CD14-positive monocyte (primary cell): ENCODE results near the gene RNF26. TPM values are rescaled to one million over a fixed set of nuclear protein-coding genes. Genes with fewer than 3 reads are reported as not detected.

ENCODE experiments used
- DNase-seq, 3 donors: peaks; one replicate each; pipeline ENCODE4 v3.0.0-alpha.2; 2011 to 2022
- H2AFZ ChIP-seq: 2 replicates; pipeline ENCODE4 v1.6.0; 2012; ENCODE audit warnings: mild to moderate bottlenecking, low read depth, low read length, inconsistent platforms; ENCODE audit not compliant: insufficient read depth, poor library complexity, severe bottlenecking
- H3K27ac ChIP-seq, 2 donors: 1 replicate in 1 of 2; 2 replicates in 1 of 2; pipeline ENCODE4 v1.5.1; 2012 to 2013; ENCODE audit warnings: low read length in 2 of 2, control low read depth in 1 of 2, inconsistent platforms in 1 of 2, low read depth in 1 of 2, mild to moderate bottlenecking in 1 of 2
- H3K27me3 ChIP-seq, 2 donors: one replicate each; pipeline versions ENCODE4 v1.6.0 to v1.6.1; 2011 to 2013; ENCODE audit warnings: low read length in 2 of 2; ENCODE audit not compliant: control insufficient read depth in 2 of 2, insufficient read depth in 2 of 2
- H3K36me3 ChIP-seq, 2 donors: replicated peaks in 1 of 2; 1 replicate in 1 of 2; 2 replicates in 1 of 2; pipeline versions ENCODE4 v1.5.1 to v1.6.1; 2012 to 2013; ENCODE audit warnings: low read length in 2 of 2, control low read depth in 1 of 2, inconsistent platforms in 1 of 2, mild to moderate bottlenecking in 1 of 2; ENCODE audit not compliant: insufficient read depth in 2 of 2, control insufficient read depth in 1 of 2
- H3K4me1 ChIP-seq, 2 donors: 1 replicate in 1 of 2; 2 replicates in 1 of 2; pipeline versions ENCODE4 v1.5.1 to v1.6.1; 2012 to 2013; ENCODE audit warnings: low read length in 2 of 2, control low read depth in 1 of 2, inconsistent platforms in 1 of 2, mild to moderate bottlenecking in 1 of 2, moderate library complexity in 1 of 2; ENCODE audit not compliant: insufficient read depth in 2 of 2, control insufficient read depth in 1 of 2
- H3K4me2 ChIP-seq: replicated peaks from 2 replicates; pipeline ENCODE3; 2012; ENCODE audit warnings: low read length, moderate library complexity, mild to moderate bottlenecking; ENCODE audit not compliant: poor library complexity, severe bottlenecking; ENCODE audit errors: extremely low read depth
- H3K4me3 ChIP-seq, 3 experiments: fragments of 200-600 bp in 1 of 3; sonication (generic) in 1 of 3; replicated peaks in 1 of 3; 1 replicate in 2 of 3; 2 replicates in 1 of 3; pipeline ENCODE4 v1.5.1; 2011 to 2013; ENCODE audit warnings: low read length in 3 of 3, mild to moderate bottlenecking in 3 of 3, control low read depth in 2 of 3, low read depth in 2 of 3, inconsistent platforms in 1 of 3, moderate library complexity in 1 of 3
- H3K79me2 ChIP-seq: 2 replicates; pipeline ENCODE4 v1.6.0; 2012; ENCODE audit warnings: mild to moderate bottlenecking, control low read depth, inconsistent platforms, low read length, moderate library complexity; ENCODE audit not compliant: insufficient read depth
- H3K9ac ChIP-seq: 2 replicates; pipeline ENCODE4 v1.6.0; 2017; ENCODE audit warnings: low read length, mild to moderate bottlenecking; ENCODE audit not compliant: insufficient read depth, poor library complexity, severe bottlenecking
- H3K9me3 ChIP-seq, 2 donors: replicated peaks in 1 of 2; 1 replicate in 1 of 2; 2 replicates in 1 of 2; pipeline versions ENCODE4 v1.5.1 to v1.6.1; 2012 to 2013; ENCODE audit warnings: low read length in 2 of 2, control low read depth in 1 of 2; ENCODE audit not compliant: control insufficient read depth in 1 of 2, insufficient read depth in 1 of 2
- H4K20me1 ChIP-seq: 2 replicates; pipeline ENCODE4 v1.6.0; 2012; ENCODE audit warnings: mild to moderate bottlenecking, low read length, control low read depth, moderate library complexity; ENCODE audit not compliant: insufficient read depth
- H3K27ac Mint-ChIP-seq, 7 donors: one replicate each; pipeline ENCODE4 v1.8.0; 2020; ENCODE audit warnings: mild to moderate bottlenecking in 7 of 7, mixed read lengths in 7 of 7, moderate library complexity in 6 of 7, inconsistent platforms in 2 of 7
- H3K27me3 Mint-ChIP-seq, 3 donors: one replicate each; pipeline ENCODE4 v1.8.0; 2021 to 2022; ENCODE audit warnings: low read depth in 3 of 3, mild to moderate bottlenecking in 3 of 3, mixed read lengths in 3 of 3, moderate library complexity in 3 of 3, inconsistent platforms in 1 of 3
- H3K36me3 Mint-ChIP-seq, 2 donors: one replicate each; pipeline ENCODE4 v1.8.0; 2020; ENCODE audit warnings: mixed read lengths in 2 of 2, inconsistent platforms in 1 of 2, mild to moderate bottlenecking in 1 of 2
- H3K4me1 Mint-ChIP-seq: one replicate; pipeline ENCODE4 v1.8.0; 2020; ENCODE audit warnings: mild to moderate bottlenecking, mixed read lengths
- H3K4me3 Mint-ChIP-seq, 2 donors: one replicate each; pipeline ENCODE4 v1.8.0; 2020; ENCODE audit warnings: mild to moderate bottlenecking in 2 of 2, mixed read lengths in 2 of 2, moderate library complexity in 1 of 2
- H3K9me3 Mint-ChIP-seq, 7 donors: one replicate each; pipeline ENCODE4 v1.8.0; 2020 to 2022; ENCODE audit warnings: mixed read lengths in 7 of 7, mild to moderate bottlenecking in 6 of 7, moderate library complexity in 6 of 7, inconsistent platforms in 2 of 7
- CTCF ChIP-seq: fragments of 200-600 bp; IDR thresholded peaks from one replicate; pipeline ENCODE4 v1.8.0; 2022; ENCODE audit warnings: antibody characterized with exemption, mild to moderate bottlenecking
- WGBS: methylation state at CpG from one replicate; pipeline ENCODE4 v1.1.5; 2013; ENCODE audit warnings: missing lambda C conversion rate; ENCODE audit not compliant: insufficient coverage; 5-methylcytosine and 5-hydroxymethylcytosine counted together
- intact Hi-C, 2 donors: fragments of 100-400 bp; cut with micrococcal nuclease; formaldehyde crosslinking; loops; one replicate each; pipeline versions ENCODE4 v1.15.0 to v1.15.1; 2023
- polyA plus RNA-seq, 3 donors: library from polyadenylated mRNA; depleted of rRNA in 1 of 3; unstranded in 2 of 3; stranded (reverse) in 1 of 3; fragments of 300-500 nt in 2 of 3; fragments of >200 nt in 1 of 3; fragmentation: Illumina TruSeq in 2 of 3; gene quantifications; 1 replicate in 2 of 3; 2 replicates in 1 of 3; pipeline ENCODE4 v1.2.3, GENCODE V29; 2012 to 2021

Gene RNF26
- polyA plus RNA-seq, 3 donors: 6.8 to 27.6 (median 20.5) TPM

GRCh38 chr11:119335091-119335654 lies 846 bp downstream of the RNF26 start:
- Mint-ChIP-seq H3K36me3 (peaks cover 18 to 22% of the 10 kb centered on the region in 2 donors), H3K27me3 (peaks cover 18 to 24% (median 21%) of the 10 kb centered on the region in 3 donors), H3K4me3 (peak overlapping the region; percentile 94 to 100), H3K9me3 (peaks cover 0 to 8% (median 0%) of the 10 kb centered on the region in 7 donors), H3K27ac (peak overlapping the region; percentile 97 to 100 (median 98)), H3K4me1 (peaks cover 31% of the 10 kb centered on the region)
- H3K4me1 ChIP-seq: peaks cover 22 to 37% of the 10 kb centered on the region in 2 donors
- intact Hi-C loops: no loop called here
- peak overlapping the region in 1 of 2 donors; percentile 93 for H3K27ac ChIP-seq
- peaks cover 0 to 10% of the 10 kb centered on the region in 2 donors for H3K36me3 ChIP-seq
- H2AFZ ChIP-seq: peak overlapping the region; percentile 94
- DNase-seq: no peak
- H3K9ac ChIP-seq: peak overlapping the region; percentile 89
- H3K27me3 ChIP-seq: peaks cover 10 to 19% of the 10 kb centered on the region in 2 donors
- peak overlapping the region; percentile 84 for H3K4me2 ChIP-seq
- peaks cover 12% of the 10 kb centered on the region for H4K20me1 ChIP-seq
- H3K9me3 ChIP-seq: peaks cover 0 to 11% of the 10 kb centered on the region in 2 donors
- peak overlapping the region; percentile 65 to 95 (median 84) for H3K4me3 ChIP-seq
- H3K79me2 ChIP-seq: peaks cover 27% of the 10 kb centered on the region
- 84% methylated on average over 15 of the region's 15 CpGs for WGBS
- TF ChIP-seq CTCF: no peak

- peaks cover 0 to 10% of the 10 kb centered on the region in 2 donors for H3K36me3 ChIP-seq
- intact Hi-C loops: no loop called here
- no peak for DNase-seq
- peaks cover 14 to 27% of the 10 kb centered on the region in 2 donors for H3K27me3 ChIP-seq
- no peak overlapping the region for H3K4me2 ChIP-seq
- no peak for TF ChIP-seq CTCF
- H4K20me1 ChIP-seq: peaks cover 12% of the 10 kb centered on the region
- H2AFZ ChIP-seq: no peak overlapping the region
- H3K9me3 ChIP-seq: peaks cover 0 to 15% of the 10 kb centered on the region in 2 donors
- Mint-ChIP-seq H3K36me3 (peaks cover 19 to 22% of the 10 kb centered on the region in 2 donors), H3K4me3 (peak overlapping the region in 1 of 2 donors; percentile 94), H3K27me3 (peaks cover 16 to 27% (median 24%) of the 10 kb centered on the region in 3 donors), H3K9me3 (peaks cover 0 to 8% (median 4%) of the 10 kb centered on the region in 7 donors), H3K27ac (peak overlapping the region; percentile 5 to 100 (median 68)), H3K4me1 (peaks cover 32% of the 10 kb centered on the region)
- H3K79me2 ChIP-seq: peaks cover 27% of the 10 kb centered on the region
- H3K27ac ChIP-seq: peak overlapping the region in 1 of 2 donors; percentile 93
- H3K4me3 ChIP-seq: no peak overlapping the region
- H3K4me1 ChIP-seq: peaks cover 29 to 44% of the 10 kb centered on the region in 2 donors
- no peak overlapping the region for H3K9ac ChIP-seq
- 93% methylated on average over 27 of the region's 30 CpGs for WGBS
These were observed 1.6 kb downstream of the RNF26 start for GRCh38 chr11:119335655-119336543.
